H9 (cell line): ENCODE measurements around the gene FNIP1. TPM values are rescaled to one million over a fixed set of nuclear protein-coding genes. Genes with fewer than 3 reads are reported as not detected.

ENCODE experiments used
- DNase-seq: peaks from one replicate; pipeline ENCODE4 v3.0.0-alpha.2; 2017
- H2AFZ ChIP-seq: one replicate; pipeline ENCODE4 v1.6.1; 2013; ENCODE audit warnings: mild to moderate bottlenecking, low read length, control low read depth, moderate library complexity
- H2AK5ac ChIP-seq: 2 replicates; pipeline ENCODE4 v1.6.1; 2013; ENCODE audit warnings: low read length, control low read depth, mixed read lengths; ENCODE audit not compliant: insufficient read length
- H2BK120ac ChIP-seq: one replicate; pipeline ENCODE4 v1.6.1; 2013; ENCODE audit warnings: low read depth, mild to moderate bottlenecking, low read length, control low read depth, inconsistent platforms; ENCODE audit not compliant: poor library complexity, severe bottlenecking
- H2BK12ac ChIP-seq: 2 replicates; pipeline ENCODE4 v1.6.1; 2013; ENCODE audit warnings: low read length, control low read depth, mixed read lengths, low read depth; ENCODE audit not compliant: insufficient read length
- H2BK15ac ChIP-seq: 2 replicates; pipeline ENCODE4 v1.6.1; 2013; ENCODE audit warnings: low read depth, low read length, control low read depth
- H2BK20ac ChIP-seq: one replicate; pipeline ENCODE4 v1.6.1; 2013; ENCODE audit warnings: low read depth, mild to moderate bottlenecking, low read length, control low read depth, inconsistent platforms; ENCODE audit not compliant: poor library complexity, severe bottlenecking
- H2BK5ac ChIP-seq: 2 replicates; pipeline ENCODE4 v1.6.1; 2013; ENCODE audit warnings: low read length, control low read depth, mixed read lengths; ENCODE audit not compliant: insufficient read length
- H3K14ac ChIP-seq: 2 replicates; pipeline ENCODE4 v1.6.1; 2013; ENCODE audit warnings: low read length, control low read depth; ENCODE audit not compliant: insufficient read depth
- H3K18ac ChIP-seq: 2 replicates; pipeline ENCODE4 v1.6.1; 2013; ENCODE audit warnings: low read depth, mild to moderate bottlenecking, mixed read lengths, low read length, control low read depth; ENCODE audit not compliant: insufficient read length
- H3K23ac ChIP-seq: 2 replicates; pipeline ENCODE4 v1.6.1; 2013; ENCODE audit warnings: low read length, control low read depth, mixed read lengths, low read depth; ENCODE audit not compliant: insufficient read length
- H3K23me2 ChIP-seq: 2 replicates; pipeline ENCODE4 v1.6.1; 2013; ENCODE audit warnings: low read depth, mild to moderate bottlenecking, mixed read lengths, low read length, control low read depth; ENCODE audit not compliant: insufficient read length, poor library complexity, severe bottlenecking
- H3K27ac ChIP-seq: 2 replicates; pipeline ENCODE4 v1.5.1; 2013; ENCODE audit warnings: low read length, control low read depth, mixed read lengths, low read depth; ENCODE audit not compliant: insufficient read length
- H3K27me3 ChIP-seq: 2 replicates; pipeline ENCODE4 v1.6.1; 2013; ENCODE audit warnings: low read length, control low read depth, inconsistent platforms; ENCODE audit not compliant: insufficient read depth
- H3K4ac ChIP-seq: 2 replicates; pipeline ENCODE4 v1.6.1; 2013; ENCODE audit warnings: low read depth, mild to moderate bottlenecking, control low read depth, inconsistent platforms, low read length, moderate library complexity
- H3K4me1 ChIP-seq: 2 replicates; pipeline ENCODE4 v1.6.1; 2013; ENCODE audit warnings: low read length, control low read depth, inconsistent platforms; ENCODE audit not compliant: insufficient read depth
- H3K4me2 ChIP-seq: 2 replicates; pipeline ENCODE4 v1.6.1; 2013; ENCODE audit warnings: low read length, control low read depth, mixed read lengths; ENCODE audit not compliant: insufficient read length, insufficient read depth
- H3K56ac ChIP-seq: 2 replicates; pipeline ENCODE4 v1.6.1; 2013; ENCODE audit warnings: low read depth, mild to moderate bottlenecking, mixed read lengths, low read length, control low read depth; ENCODE audit not compliant: insufficient read length
- H3K79me1 ChIP-seq: 2 replicates; pipeline ENCODE4 v1.6.1; 2013; ENCODE audit warnings: low read depth, mild to moderate bottlenecking, moderate library complexity, low read length, control low read depth, inconsistent platforms; ENCODE audit not compliant: insufficient read depth, poor library complexity, severe bottlenecking
- H3K79me2 ChIP-seq: 2 replicates; pipeline ENCODE4 v1.6.1; 2013; ENCODE audit warnings: low read length, control low read depth, inconsistent platforms; ENCODE audit not compliant: insufficient read depth
- H3K9ac ChIP-seq: 2 replicates; pipeline ENCODE4 v1.6.1; 2013; ENCODE audit warnings: low read length, control low read depth, mixed read lengths; ENCODE audit not compliant: insufficient read length; ENCODE audit errors: extremely low read depth
- H3K9me3 ChIP-seq: one replicate; pipeline ENCODE4 v1.6.1; 2013; ENCODE audit warnings: low read depth, low read length, inconsistent platforms; ENCODE audit not compliant: control insufficient read depth
- H3T11ph ChIP-seq: one replicate; pipeline ENCODE4 v1.6.1; 2013; ENCODE audit warnings: mild to moderate bottlenecking, low read length, control low read depth, inconsistent platforms
- H4K20me1 ChIP-seq: one replicate; pipeline ENCODE4 v1.6.1; 2013; ENCODE audit not compliant: control insufficient read depth, insufficient read length, insufficient read depth
- H4K5ac ChIP-seq: 2 replicates; pipeline ENCODE4 v1.6.1; 2013; ENCODE audit warnings: low read depth, mild to moderate bottlenecking, mixed read lengths, low read length, control low read depth; ENCODE audit not compliant: insufficient read length
- H4K8ac ChIP-seq: replicated peaks from 2 replicates; pipeline ENCODE4 v1.6.1; 2013; ENCODE audit warnings: low read length, control low read depth, mixed read lengths, low read depth; ENCODE audit not compliant: insufficient read length
- H4K91ac ChIP-seq: 2 replicates; pipeline ENCODE4 v1.6.1; 2013; ENCODE audit warnings: low read depth, mild to moderate bottlenecking, moderate library complexity, mixed read lengths, low read length, control low read depth; ENCODE audit not compliant: insufficient read length
- H3K27ac Mint-ChIP-seq, 3 experiments: 2 replicates in 2 of 3; 3 replicates in 1 of 3; pipeline ENCODE4 v1.8.0; 2020 to 2021; ENCODE audit warnings: mixed read lengths in 3 of 3, mild to moderate bottlenecking in 1 of 3, moderate library complexity in 1 of 3
- H3K27me3 Mint-ChIP-seq: 2 replicates; pipeline ENCODE4 v1.8.0; 2021; ENCODE audit warnings: low read depth, mild to moderate bottlenecking, moderate library complexity, mixed read lengths
- H3K36me3 Mint-ChIP-seq, 3 experiments: 2 replicates in 2 of 3; 3 replicates in 1 of 3; pipeline ENCODE4 v1.8.0; 2020 to 2021; ENCODE audit warnings: low read depth in 3 of 3, mixed read lengths in 3 of 3; ENCODE audit not compliant: insufficient read depth in 1 of 3
- H3K4me1 Mint-ChIP-seq, 2 experiments: 2 replicates each; pipeline ENCODE4 v1.8.0; 2020; ENCODE audit warnings: mixed read lengths in 2 of 2
- H3K4me3 Mint-ChIP-seq, 2 experiments: 2 replicates in 1 of 2; 3 replicates in 1 of 2; pipeline ENCODE4 v1.8.0; 2020 to 2021; ENCODE audit warnings: mild to moderate bottlenecking in 2 of 2, mixed read lengths in 2 of 2, moderate library complexity in 1 of 2
- H3K9me3 Mint-ChIP-seq, 2 experiments: 2 replicates in 1 of 2; 3 replicates in 1 of 2; pipeline ENCODE4 v1.8.0; 2020; ENCODE audit warnings: mild to moderate bottlenecking in 2 of 2, mixed read lengths in 2 of 2, moderate library complexity in 1 of 2
- WGBS: extraction: QIAGEN DNeasy Blood & Tissue Kit; methylation state at CpG from one replicate; pipeline ENCODE4 v1.1.7; 2013; ENCODE audit warnings: missing lambda C conversion rate, low lambda C conversion rate, mixed read lengths; ENCODE audit not compliant: insufficient read length; ENCODE audit errors: extremely low coverage; 5-methylcytosine and 5-hydroxymethylcytosine counted together
- total RNA-seq: library from RNA; stranded (reverse); gene quantifications from 2 replicates; pipeline ENCODE4 v1.2.1, GENCODE V29; 2021
- TF ChIP-seq, protein P1 (sequence below): fragments of 200-600 bp; sonication (generic); conservative IDR thresholded peaks from 3 replicates; pipeline ENCODE4 v1.8.0; 2021; ENCODE audit warnings: antibody characterized with exemption, mild to moderate bottlenecking

Gene FNIP1
- total RNA-seq, 1 experiment from 2014 or later = 13.4 TPM

DNA sequence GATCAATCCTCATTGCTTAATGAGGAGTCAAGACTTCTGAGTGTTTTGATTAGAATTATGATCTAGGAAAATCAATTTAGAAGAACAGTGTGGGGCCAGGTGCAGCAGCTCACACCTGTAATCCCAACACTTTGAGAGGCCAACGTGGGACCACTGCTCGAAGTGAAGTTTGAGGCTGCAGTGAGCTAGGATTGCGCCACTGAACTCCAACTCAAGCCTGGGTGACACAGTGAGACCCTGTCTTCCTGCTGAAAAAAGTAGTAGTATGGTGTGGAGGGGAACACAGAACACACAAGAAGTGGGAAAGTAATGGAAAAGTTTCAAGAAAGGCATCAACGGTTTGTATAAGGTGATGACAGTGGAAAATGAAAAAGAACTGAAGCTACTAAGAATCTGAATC, 9.1 kb downstream of the FNIP1 start:
- H3K27ac ChIP-seq = no peak overlapping the region
- 0 out of 7 replicates have a peak, but pooled peaks cover 0 to 3% (median 0%) of the 10 kb centered on the region in 3 experiments for H3K36me3 Mint-ChIP-seq
- peaks cover 9 to 11% of the 10 kb centered on the region in 2 experiments for H3K4me1 Mint-ChIP-seq
- no peak overlapping the region for H4K5ac ChIP-seq
- H3K23ac ChIP-seq = no peak overlapping the region
- H2BK5ac ChIP-seq = no peak overlapping the region
- H3K4me3 Mint-ChIP-seq = no peak overlapping the region
- no peak overlapping the region for H2AK5ac ChIP-seq
- H3K79me1 ChIP-seq = peaks cover 10% of the 10 kb centered on the region
- no peak overlapping the region for H3K4ac ChIP-seq
- no peak overlapping the region for H2AFZ ChIP-seq
- no peak overlapping the region for H3K18ac ChIP-seq
- H3K14ac ChIP-seq = no peak overlapping the region
- no peak overlapping the region for H4K91ac ChIP-seq
- no peak overlapping the region for H2BK20ac ChIP-seq
- no peak overlapping the region for H3K4me2 ChIP-seq
- TF ChIP-seq, protein P1, sequence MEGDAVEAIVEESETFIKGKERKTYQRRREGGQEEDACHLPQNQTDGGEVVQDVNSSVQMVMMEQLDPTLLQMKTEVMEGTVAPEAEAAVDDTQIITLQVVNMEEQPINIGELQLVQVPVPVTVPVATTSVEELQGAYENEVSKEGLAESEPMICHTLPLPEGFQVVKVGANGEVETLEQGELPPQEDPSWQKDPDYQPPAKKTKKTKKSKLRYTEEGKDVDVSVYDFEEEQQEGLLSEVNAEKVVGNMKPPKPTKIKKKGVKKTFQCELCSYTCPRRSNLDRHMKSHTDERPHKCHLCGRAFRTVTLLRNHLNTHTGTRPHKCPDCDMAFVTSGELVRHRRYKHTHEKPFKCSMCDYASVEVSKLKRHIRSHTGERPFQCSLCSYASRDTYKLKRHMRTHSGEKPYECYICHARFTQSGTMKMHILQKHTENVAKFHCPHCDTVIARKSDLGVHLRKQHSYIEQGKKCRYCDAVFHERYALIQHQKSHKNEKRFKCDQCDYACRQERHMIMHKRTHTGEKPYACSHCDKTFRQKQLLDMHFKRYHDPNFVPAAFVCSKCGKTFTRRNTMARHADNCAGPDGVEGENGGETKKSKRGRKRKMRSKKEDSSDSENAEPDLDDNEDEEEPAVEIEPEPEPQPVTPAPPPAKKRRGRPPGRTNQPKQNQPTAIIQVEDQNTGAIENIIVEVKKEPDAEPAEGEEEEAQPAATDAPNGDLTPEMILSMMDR = no peak
- no peaks in the 10 kb centered on the region for H4K20me1 ChIP-seq
- peaks cover 6% of the 10 kb centered on the region; the same call in 1 of the 2 replicates for H3K79me2 ChIP-seq
- no peaks in the 10 kb centered on the region for H3K4me1 ChIP-seq
- no CpG with 5 or more reads among the region's 4 CpGs for WGBS
- H3T11ph ChIP-seq = no peak overlapping the region
- H2BK120ac ChIP-seq = no peak overlapping the region
- H2BK12ac ChIP-seq = no peak overlapping the region
- no peak overlapping the region for H3K56ac ChIP-seq
- H3K27me3 ChIP-seq = no peaks in the 10 kb centered on the region
- no peaks in the 10 kb centered on the region for H3K27me3 Mint-ChIP-seq
- H3K9ac ChIP-seq = no peak overlapping the region
- no peaks in the 10 kb centered on the region for H3K23me2 ChIP-seq
- peak overlapping the region in 1 of 3 experiments; percentile 7; a peak in 1 of 7 replicates for H3K27ac Mint-ChIP-seq
- H4K8ac ChIP-seq = no peak overlapping the region
- H2BK15ac ChIP-seq = no peak overlapping the region
- no peaks in the 10 kb centered on the region for H3K9me3 Mint-ChIP-seq
- DNase-seq = no peak
- H3K9me3 ChIP-seq = no peaks in the 10 kb centered on the region
